Urinary bladder (tissue), 4 donors: ENCODE results near the gene MILR1. TPM values are rescaled to one million over a fixed set of nuclear protein-coding genes. Genes with fewer than 3 reads are reported as not detected.
A peak's percentile ranks its signal among the peaks of the same experiment; 100 is the strongest.

ENCODE experiments used
- DNase-seq: peaks from one replicate; pipeline ENCODE4 v3.0.0-alpha.2; 2015; ENCODE audit errors: extremely low spot score
- H3K27ac ChIP-seq: one replicate; pipeline ENCODE4 v1.5.1; 2013; ENCODE audit warnings: low read depth, mild to moderate bottlenecking, moderate library complexity
- H3K36me3 ChIP-seq: one replicate; pipeline ENCODE4 v1.6.1; 2013; ENCODE audit warnings: mild to moderate bottlenecking, moderate library complexity; ENCODE audit not compliant: insufficient read depth
- H3K4me1 ChIP-seq: one replicate; pipeline ENCODE4 v1.6.1; 2013; ENCODE audit warnings: mild to moderate bottlenecking, moderate library complexity; ENCODE audit not compliant: insufficient read depth
- H3K4me3 ChIP-seq: one replicate; pipeline ENCODE4 v1.5.1; 2013; ENCODE audit warnings: low read depth, low read length
- WGBS: extraction: QIAGEN DNeasy Blood & Tissue Kit; methylation state at CpG from one replicate; pipeline ENCODE4 v1.1.7; 2013; 5-methylcytosine and 5-hydroxymethylcytosine counted together
- polyA plus RNA-seq: library from polyadenylated mRNA; stranded (reverse); fragments of 200-250 nt; gene quantifications from one replicate; pipeline ENCODE4 v1.2.3, GENCODE V29; 2013
- small RNA-seq: library from RNA; depleted of rRNA; stranded (forward); fragments of <200 nt; gene quantifications from one replicate; pipeline ENCODE3, GENCODE V24; 2014
- total RNA-seq: library from RNA; depleted of rRNA; stranded (reverse); fragments of >200 nt; gene quantifications from one replicate; pipeline ENCODE4 v1.2.3, GENCODE V29; 2014
- donor health status: healthy with polysubstance abuse.
- donor health status: healthy.

Gene MILR1
- total and polyA plus RNA-seq, 2 donors, result 2.9 to 5.7 TPM

DNA sequence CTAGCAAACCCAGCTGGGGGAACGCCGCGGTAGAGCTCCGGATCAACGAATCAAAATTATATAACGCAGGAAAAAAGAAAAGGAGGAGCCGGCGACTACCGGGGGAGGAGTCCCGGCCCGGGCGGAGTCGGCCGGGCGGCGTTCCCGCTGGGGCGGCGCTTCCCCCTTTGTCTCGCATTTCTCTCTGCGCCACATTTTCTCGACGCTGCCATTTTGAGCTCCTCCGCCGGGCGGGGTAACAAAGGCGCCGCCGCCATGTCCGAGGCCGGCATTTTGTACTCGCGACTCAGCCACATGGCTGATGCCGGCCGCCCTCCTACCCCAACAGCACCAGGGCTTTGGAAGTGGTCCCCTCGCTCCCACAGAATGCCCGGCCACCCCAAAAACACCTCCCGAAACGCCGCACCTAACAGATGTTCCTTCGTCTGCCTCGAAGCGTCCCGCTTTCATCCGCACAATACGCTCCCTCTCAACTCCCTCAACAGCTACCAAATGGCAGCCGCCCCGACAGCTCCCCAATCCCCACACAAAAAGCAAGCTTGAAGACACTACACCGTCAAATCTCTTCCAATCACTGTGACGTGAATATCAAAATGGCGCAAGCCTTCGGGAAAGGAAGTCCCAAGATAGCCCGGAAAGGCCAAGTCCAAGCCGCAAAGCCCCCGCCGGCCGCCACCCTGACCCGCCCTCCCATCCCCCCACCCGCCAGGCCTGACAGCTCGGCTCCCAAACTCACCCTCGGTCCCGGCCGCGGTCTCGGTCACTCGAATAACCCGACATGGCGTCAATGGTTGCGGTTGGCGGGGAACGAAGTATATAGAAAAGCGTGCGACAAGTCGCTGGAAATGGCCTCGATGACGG, 56.7 kb downstream of the MILR1 start:
- Histone ChIP-seq H3K27ac (peak overlapping the region; percentile 99), H3K4me1 (no peaks in the 10 kb centered on the region), H3K36me3 (peaks cover 8% of the 10 kb centered on the region), H3K4me3 (peak overlapping the region; percentile 91)
- under 1% methylated on average over 76 of the region's 76 CpGs for WGBS
- DNase-seq, result peak; percentile 90

DNA sequence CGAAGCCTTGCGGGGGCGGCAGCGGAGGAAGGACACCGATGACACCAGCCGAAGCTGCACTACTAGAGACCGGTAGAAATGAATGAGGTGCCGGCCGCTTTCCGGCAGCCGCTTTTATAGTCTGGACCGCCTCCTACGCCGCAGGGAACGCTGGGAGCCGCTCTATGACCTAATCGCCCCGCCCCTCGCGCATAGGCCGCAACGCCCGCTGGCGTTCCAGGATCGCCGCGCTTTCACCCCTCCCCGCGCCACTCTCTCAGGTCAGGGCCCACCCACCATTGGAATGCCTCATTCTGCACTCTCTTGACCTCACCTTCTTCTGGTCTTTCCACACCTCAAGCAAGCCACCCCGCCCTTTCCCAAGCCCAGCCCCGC, 57.3 kb downstream of the MILR1 start, which contains the start of gene DDX5:
TSS of gene DDX5 (minus strand) at position 89 of the 375 bp plus-strand sequence. CDS start 170 bp downstream, outside the sequence.
- Histone ChIP-seq H3K4me1 (no peaks in the 10 kb centered on the region), H3K36me3 (peaks cover 4% of the 10 kb centered on the region)
- WGBS, result under 1% methylated on average over 31 of the region's 31 CpGs

DNA sequence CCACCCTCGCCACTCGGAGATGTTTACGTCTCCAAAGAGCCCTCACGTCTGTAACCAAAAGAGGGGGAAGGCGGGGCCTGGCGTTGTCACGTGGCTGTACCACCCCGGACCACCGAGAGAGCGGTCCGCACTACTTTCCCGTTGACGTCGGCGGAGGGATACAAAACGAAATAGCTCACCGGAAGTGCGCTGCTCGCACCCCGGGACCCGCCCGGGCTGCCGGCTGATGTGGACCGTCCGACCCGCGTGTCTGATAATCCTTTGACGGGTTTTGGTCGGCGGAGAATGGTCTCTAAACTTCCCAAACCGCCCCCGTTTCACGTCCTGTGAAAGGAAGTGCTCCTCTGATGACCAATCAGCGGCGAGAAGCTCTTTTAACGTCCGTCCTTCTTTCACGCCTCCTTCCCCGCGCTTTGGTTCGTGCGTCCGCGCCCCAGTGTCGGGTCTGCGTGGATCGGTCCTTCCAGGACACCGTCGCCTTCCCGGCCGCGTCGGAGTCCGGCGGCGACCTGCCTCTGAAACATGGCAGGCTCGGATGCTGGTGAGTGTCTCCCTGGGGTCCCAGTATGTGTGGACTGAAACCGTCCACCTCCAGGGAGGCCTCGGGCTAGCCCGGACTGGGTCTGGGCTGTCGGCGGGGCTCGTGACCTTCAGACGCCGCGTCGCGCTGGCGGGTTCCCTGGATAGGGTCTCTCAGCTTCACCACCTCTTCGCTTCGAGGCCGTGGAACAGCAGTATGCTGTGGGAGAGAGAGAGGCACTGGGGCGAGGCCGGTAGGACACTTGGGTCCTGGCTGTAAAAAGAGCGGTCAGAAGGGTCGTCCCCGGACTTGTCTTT, 57.9 kb downstream of the MILR1 start, which contains the start of gene CEP95:
TSS of gene CEP95 (plus strand) at position 402 of the 837 bp plus-strand sequence. CDS start at position 523, 121 bp downstream.
- H3K27ac ChIP-seq, result peak within 1 kb of the TSS; percentile 99
- H3K4me3 ChIP-seq, result peak within 1 kb of the TSS; percentile 91
- WGBS, result under 1% methylated on average over 77 of the region's 77 CpGs
- DNase-seq, result peak; percentile 94
- H3K4me1 ChIP-seq, result no peaks in the 10 kb centered on the region
- H3K36me3 ChIP-seq, result peaks cover 3% of the 10 kb centered on the region

More for the DNA sequence above, 57.3 kb downstream of the MILR1 start, which contains the start of gene DDX5:
- Histone ChIP-seq H3K4me3 (peak within 1 kb of the TSS; percentile 91), H3K27ac (peak within 1 kb of the TSS; percentile 99)
- peak; percentile 93 for DNase-seq

- Histone ChIP-seq H3K4me3 (peak overlapping the region; percentile 91), H3K27ac (peak overlapping the region; percentile 83), H3K4me1 (no peaks in the 10 kb centered on the region), H3K36me3 (no peaks in the 10 kb centered on the region)
- DNase-seq, result peak; percentile 62
- WGBS, result under 1% methylated on average over 13 of the region's 13 CpGs
Observed at GRCh38 chr17:64507413-64507782, 58.5 kb downstream of the MILR1 start.

DNA sequence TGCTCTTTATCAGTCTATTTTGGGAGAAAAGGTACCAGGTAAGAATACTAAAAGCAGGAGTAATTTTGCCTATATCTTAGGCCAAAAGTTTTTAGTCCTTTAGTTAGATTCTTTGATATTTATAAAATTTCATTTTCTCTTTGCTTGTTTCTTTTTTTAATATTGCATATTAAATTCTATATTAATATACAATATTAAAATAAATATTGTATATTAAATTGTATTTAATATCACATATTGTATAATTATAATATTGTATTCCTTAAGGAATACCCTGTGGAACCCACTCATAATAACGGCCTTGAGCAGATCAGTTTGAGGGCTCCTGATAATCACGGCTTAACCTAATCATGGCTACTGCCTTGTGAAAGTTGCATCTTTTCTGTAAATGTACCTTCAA, 59.8 kb downstream of the MILR1 start:
- Histone ChIP-seq H3K4me3 (no peak overlapping the region), H3K36me3 (no peaks in the 10 kb centered on the region), H3K27ac (no peak overlapping the region), H3K4me1 (no peaks in the 10 kb centered on the region)
- DNase-seq, result no peak
- 70% methylated on average over 2 of the region's 2 CpGs for WGBS

DNA sequence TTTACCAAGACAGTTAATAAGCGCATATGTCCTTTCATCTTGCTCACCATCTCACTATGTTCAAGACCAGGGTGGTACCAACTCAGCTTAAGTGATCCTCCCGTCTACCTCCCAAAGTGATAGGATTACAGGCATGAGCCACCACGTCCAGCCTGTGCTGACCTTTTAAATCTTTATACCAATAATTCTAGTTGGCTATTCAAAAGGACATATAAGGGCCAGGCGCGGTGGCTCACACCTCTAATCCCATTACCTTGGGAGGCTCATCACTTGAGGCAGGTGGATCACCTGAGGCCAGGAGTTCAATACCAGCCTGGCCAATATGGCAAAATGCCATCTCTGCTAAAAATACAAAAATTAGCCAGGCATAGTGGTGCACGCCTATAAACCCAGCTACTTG, 60.3 kb downstream of the MILR1 start:
- no peak for DNase-seq
- WGBS, result 83% methylated on average over 6 of the region's 6 CpGs
- Histone ChIP-seq H3K4me1 (no peaks in the 10 kb centered on the region), H3K27ac (no peak overlapping the region), H3K36me3 (no peaks in the 10 kb centered on the region), H3K4me3 (no peak overlapping the region)

DNA sequence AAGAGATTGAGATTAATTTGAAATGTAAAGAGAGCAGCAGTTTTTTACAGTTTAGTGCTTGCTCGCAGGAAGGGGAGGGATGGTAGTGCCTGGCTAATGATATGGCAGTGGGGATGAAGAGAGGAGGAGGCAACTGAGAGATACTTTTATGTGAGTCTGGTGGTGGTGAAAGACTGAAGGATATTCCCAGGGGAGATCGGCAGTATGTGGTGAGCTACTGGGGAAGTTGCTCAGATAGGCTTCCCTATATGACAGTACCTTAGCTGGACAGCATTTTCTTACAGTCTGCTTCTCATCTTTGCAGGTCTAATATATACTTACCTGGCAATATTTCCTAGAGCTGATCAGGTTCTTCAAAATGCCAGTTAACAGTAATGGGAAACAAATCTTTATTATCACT, 66.5 kb downstream of the MILR1 start:
- 82% methylated on average over 2 of the region's 2 CpGs for WGBS
- H3K36me3 ChIP-seq, result peaks cover 11% of the 10 kb centered on the region

GRCh38 chr17:64515829-64516228, 66.9 kb downstream of the MILR1 start:
- no peak overlapping the region for H3K27ac ChIP-seq
- H3K36me3 ChIP-seq, result peaks cover 11% of the 10 kb centered on the region
- no peak overlapping the region for H3K4me3 ChIP-seq
- DNase-seq, result no peak
- no peaks in the 10 kb centered on the region for H3K4me1 ChIP-seq
- WGBS, result 96% methylated on average over 1 of the region's 1 CpG

More for the DNA sequence above, 66.5 kb downstream of the MILR1 start:
- H3K4me1 ChIP-seq, result no peaks in the 10 kb centered on the region
- H3K4me3 ChIP-seq, result no peak overlapping the region
- H3K27ac ChIP-seq, result no peak overlapping the region
- no peak for DNase-seq

Small RNA genes within 50 kb of the gene (small RNA-seq; reads per million reads assigned to genes)
- gene ATP5MFP4, result not detected
- gene MIR1273E, result not detected

Other genes with a start within 250 kb of the MILR1 start
- 18.6 TPM for gene TEX2, start 185.9 kb upstream of the MILR1 start, total RNA-seq
- gene TEX2, start 185.9 kb upstream of the MILR1 start, polyA plus RNA-seq, result 20.3 TPM
- 56.9 TPM for gene PECAM1, start 58.3 kb upstream of the MILR1 start, total RNA-seq
- gene PECAM1, start 58.3 kb upstream of the MILR1 start, polyA plus RNA-seq, result 154 TPM
- gene POLG2, start 47.9 kb downstream of the MILR1 start, total RNA-seq, result 18.4 TPM
- 7.1 TPM for gene POLG2, start 47.9 kb downstream of the MILR1 start, polyA plus RNA-seq
- 386 TPM for gene DDX5, start 57.2 kb downstream of the MILR1 start, total RNA-seq
- gene DDX5, start 57.2 kb downstream of the MILR1 start, polyA plus RNA-seq, result 704 TPM
- gene CEP95, start 57.9 kb downstream of the MILR1 start, total RNA-seq, result 105 TPM
- gene CEP95, start 57.9 kb downstream of the MILR1 start, polyA plus RNA-seq, result 26.7 TPM
- 91.1 TPM for gene SMURF2, start 213.2 kb downstream of the MILR1 start, total RNA-seq
- gene SMURF2, start 213.2 kb downstream of the MILR1 start, polyA plus RNA-seq, result 11.2 TPM